Measurements from ENCODE around the gene POLR2H. TPM values are rescaled to one million over a fixed set of nuclear protein-coding genes. Genes with fewer than 3 reads are reported as not detected.

The POLR2H gene
- total RNA-seq, 1 donor from 2014 or later, result 48.1 TPM

DNA sequence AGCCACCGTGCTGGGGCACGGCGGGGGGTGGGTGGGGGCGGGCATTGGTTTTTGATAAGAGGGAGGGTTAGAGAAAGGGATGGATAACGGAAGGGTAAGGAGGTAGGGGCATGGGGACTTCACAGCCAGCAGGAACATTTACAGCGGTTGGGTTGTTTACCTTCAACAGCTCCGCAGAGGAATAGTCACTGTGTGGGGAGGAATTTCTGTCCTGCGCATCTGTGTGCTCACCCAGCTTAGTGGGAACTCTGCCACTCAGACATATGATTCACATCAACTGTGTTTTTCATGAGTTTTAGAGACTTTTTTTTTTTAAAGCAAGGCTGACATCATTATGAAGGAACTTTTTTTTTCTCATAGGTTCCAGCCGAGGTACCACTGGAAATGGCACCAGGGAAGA is 37.9 kb downstream of the POLR2H start:
- H3K9me3 Mint-ChIP-seq (ENCODE audit: unreplicated experiment), result no peaks in the 10 kb centered on the region
- no peak for DNase-seq

DNA sequence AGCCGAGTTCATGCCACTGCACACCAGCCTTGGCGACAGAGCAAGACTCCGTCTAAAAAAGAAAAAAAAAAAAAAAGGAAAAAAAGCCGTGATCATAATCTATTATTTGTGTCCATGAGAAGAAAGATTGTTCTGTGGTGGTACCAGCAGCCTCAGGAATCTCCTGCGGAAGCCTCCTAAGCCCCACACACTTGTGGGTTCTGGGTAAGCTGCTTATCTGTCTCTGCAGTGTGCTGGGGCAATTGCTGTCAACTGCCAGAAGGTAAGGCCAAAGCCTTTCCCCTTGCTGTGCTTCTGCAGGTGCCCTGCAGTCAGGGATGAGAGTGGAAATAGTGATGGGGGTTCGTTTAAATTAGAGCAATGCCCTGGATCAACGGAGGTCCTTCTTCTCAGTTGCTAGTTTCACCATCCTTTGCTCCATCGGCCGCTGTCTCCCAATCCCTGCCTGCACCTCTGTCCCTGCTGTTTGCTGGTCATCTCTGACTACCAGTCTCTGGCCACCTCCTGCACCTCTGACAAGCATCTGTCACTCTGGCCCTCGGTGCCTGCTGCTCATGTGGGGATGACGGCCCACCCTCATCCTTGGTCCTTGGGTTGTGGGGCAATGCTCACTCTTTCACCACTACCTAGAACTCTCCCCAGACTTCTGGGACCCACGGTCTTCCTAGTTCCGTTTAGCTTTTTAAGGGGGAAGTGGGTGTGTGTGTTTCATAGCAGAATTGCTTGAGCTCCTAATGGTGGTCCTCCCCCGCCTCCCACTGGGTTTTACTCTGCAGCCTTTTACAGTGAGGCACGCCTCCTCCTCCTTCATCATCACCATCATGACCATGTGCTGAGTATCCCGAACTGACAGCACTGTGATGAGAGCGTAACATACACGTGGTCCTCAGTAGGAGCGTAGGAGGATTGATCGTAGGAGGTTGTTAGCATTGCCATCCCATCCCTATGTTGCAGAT is 43.8 kb downstream of the POLR2H start:
- TF ChIP-seq, protein P1, sequence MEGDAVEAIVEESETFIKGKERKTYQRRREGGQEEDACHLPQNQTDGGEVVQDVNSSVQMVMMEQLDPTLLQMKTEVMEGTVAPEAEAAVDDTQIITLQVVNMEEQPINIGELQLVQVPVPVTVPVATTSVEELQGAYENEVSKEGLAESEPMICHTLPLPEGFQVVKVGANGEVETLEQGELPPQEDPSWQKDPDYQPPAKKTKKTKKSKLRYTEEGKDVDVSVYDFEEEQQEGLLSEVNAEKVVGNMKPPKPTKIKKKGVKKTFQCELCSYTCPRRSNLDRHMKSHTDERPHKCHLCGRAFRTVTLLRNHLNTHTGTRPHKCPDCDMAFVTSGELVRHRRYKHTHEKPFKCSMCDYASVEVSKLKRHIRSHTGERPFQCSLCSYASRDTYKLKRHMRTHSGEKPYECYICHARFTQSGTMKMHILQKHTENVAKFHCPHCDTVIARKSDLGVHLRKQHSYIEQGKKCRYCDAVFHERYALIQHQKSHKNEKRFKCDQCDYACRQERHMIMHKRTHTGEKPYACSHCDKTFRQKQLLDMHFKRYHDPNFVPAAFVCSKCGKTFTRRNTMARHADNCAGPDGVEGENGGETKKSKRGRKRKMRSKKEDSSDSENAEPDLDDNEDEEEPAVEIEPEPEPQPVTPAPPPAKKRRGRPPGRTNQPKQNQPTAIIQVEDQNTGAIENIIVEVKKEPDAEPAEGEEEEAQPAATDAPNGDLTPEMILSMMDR (IDR thresholded peaks at IDR 0.05; ENCODE audit: partially characterized antibody, unreplicated experiment), result no peak
- H3K4me3 Mint-ChIP-seq (ENCODE audit: unreplicated experiment), result no peak overlapping the region
- H3K36me3 Mint-ChIP-seq (ENCODE audit: unreplicated experiment), result no peaks in the 10 kb centered on the region
- peaks cover 5% of the 10 kb centered on the region for H3K9me3 Mint-ChIP-seq (ENCODE audit: unreplicated experiment)
- no peak overlapping the region for H3K27ac Mint-ChIP-seq (ENCODE audit: unreplicated experiment)
- peaks cover 8% of the 10 kb centered on the region for H3K4me1 Mint-ChIP-seq (ENCODE audit: low read depth, unreplicated experiment)
- no peaks in the 10 kb centered on the region for H3K27me3 Mint-ChIP-seq (ENCODE audit: unreplicated experiment)
- no peak for DNase-seq

More for the DNA sequence above, 37.9 kb downstream of the POLR2H start:
- Mint-ChIP-seq H3K4me1 (ENCODE audit: low read depth, unreplicated experiment) (peaks cover 5% of the 10 kb centered on the region), H3K36me3 (ENCODE audit: unreplicated experiment) (no peaks in the 10 kb centered on the region), H3K4me3 (ENCODE audit: unreplicated experiment) (no peak overlapping the region), H3K27ac (ENCODE audit: unreplicated experiment) (no peak overlapping the region), H3K27me3 (ENCODE audit: unreplicated experiment) (peaks cover 2% of the 10 kb centered on the region)
- TF ChIP-seq, protein P1 (IDR thresholded peaks at IDR 0.05; ENCODE audit: partially characterized antibody, unreplicated experiment), result no peak

DNA sequence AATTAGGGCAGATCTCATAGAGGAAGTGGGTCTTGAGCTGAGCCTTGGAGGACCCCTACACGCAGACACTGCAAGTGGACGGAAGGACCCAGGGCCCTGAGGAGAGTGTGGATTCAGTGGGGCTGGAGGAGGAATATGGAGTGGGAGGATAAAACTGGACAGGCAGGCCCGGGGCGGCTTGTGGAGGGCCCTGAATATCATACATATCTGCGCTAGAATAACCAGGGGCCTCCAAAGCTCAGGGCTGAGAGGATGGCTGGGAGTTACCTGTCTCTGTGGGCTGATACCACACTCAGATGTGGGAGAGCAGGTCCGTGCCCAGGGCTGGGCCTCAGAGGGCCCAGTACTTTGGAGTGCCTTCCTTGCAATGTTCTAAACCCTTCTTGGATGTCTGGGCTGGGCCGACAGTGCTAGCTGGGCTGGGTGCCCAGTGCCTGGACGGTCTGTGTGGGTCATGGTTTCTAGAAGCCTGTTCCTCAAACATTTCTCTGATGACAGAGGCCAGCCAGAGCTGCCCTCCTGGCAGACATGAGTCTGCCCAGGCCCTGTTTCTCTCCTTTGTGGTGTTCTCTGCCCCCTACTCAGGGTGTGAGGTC is 47.9 kb downstream of the POLR2H start:
- Mint-ChIP-seq H3K36me3 (ENCODE audit: unreplicated experiment) (peaks cover 6% of the 10 kb centered on the region), H3K27ac (ENCODE audit: unreplicated experiment) (no peak overlapping the region), H3K4me3 (ENCODE audit: unreplicated experiment) (no peak overlapping the region), H3K4me1 (ENCODE audit: low read depth, unreplicated experiment) (peaks cover 8% of the 10 kb centered on the region), H3K27me3 (ENCODE audit: unreplicated experiment) (no peaks in the 10 kb centered on the region), H3K9me3 (ENCODE audit: unreplicated experiment) (peaks cover 5% of the 10 kb centered on the region)
- no peak for DNase-seq
- TF ChIP-seq, protein P1 (IDR thresholded peaks at IDR 0.05; ENCODE audit: partially characterized antibody, unreplicated experiment), result no peak

DNA sequence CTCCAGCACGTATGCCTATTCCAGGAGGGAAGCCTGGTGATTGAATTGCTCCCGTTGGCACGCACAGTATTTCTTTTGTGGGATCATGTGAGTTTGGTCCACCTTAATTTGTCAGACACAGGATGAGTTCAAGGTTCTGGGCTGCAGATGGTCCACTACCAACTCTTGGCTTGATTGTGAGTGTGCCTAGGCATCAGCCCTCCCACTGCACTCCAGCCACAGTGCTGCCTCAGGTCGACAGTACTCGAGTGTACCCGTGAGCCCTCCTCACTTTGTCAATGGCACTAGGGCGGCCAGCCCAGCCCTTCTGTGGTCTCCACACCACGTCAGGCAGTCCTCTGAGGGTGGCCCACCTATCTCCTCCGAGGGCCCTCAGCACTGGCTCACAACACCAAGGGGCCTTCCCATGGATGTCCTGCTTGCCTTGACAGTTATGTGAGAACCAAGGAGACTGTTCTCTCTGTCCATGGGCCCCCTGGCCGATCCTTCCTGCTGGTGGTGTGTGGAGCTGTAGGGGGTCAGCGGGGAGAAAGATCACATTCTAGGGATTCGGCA is 48.5 kb downstream of the POLR2H start:
- Mint-ChIP-seq H3K4me1 (ENCODE audit: low read depth, unreplicated experiment) (peaks cover 8% of the 10 kb centered on the region), H3K4me3 (ENCODE audit: unreplicated experiment) (no peak overlapping the region), H3K9me3 (ENCODE audit: unreplicated experiment) (peaks cover 5% of the 10 kb centered on the region), H3K27ac (ENCODE audit: unreplicated experiment) (no peak overlapping the region), H3K27me3 (ENCODE audit: unreplicated experiment) (no peaks in the 10 kb centered on the region), H3K36me3 (ENCODE audit: unreplicated experiment) (peaks cover 6% of the 10 kb centered on the region)
- TF ChIP-seq, protein P1 (IDR thresholded peaks at IDR 0.05; ENCODE audit: partially characterized antibody, unreplicated experiment), result no peak
- no peak for DNase-seq
